ENCODE data around the gene P4HB.

- no peak for TF ChIP-seq CTCF (IDR thresholded peaks at IDR 0.05)
- TF ChIP-seq POLR2A (IDR thresholded peaks at IDR 0.05): no peak
Measured at GRCh38 chr17:81901167-81902022, 41.1 kb upstream of the P4HB start.
